Tibial artery (tissue), 4 donors: ENCODE results near the gene ELP1.

Experiments
- DNase-seq, 2 donors: peaks; one replicate each; pipeline ENCODE4 v3.0.0-alpha.2; 2019
- H3K27ac ChIP-seq, 2 donors: fragments of 200-600 bp; sonication (generic) in 1 of 2; 1 replicate in 1 of 2; 2 replicates in 1 of 2; pipeline ENCODE4 v1.5.1; 2018 to 2019; ENCODE audit warnings: mild to moderate bottlenecking in 1 of 2
- H3K27me3 ChIP-seq, 2 donors: fragments of 200-600 bp; sonication (generic) in 1 of 2; one replicate each; pipeline versions ENCODE4 v1.5.1 to v1.6.0; 2016 to 2019
- H3K36me3 ChIP-seq, 3 donors: fragments of 200-600 bp; sonication (generic) in 2 of 3; one replicate each; pipeline ENCODE4 v1.5.1; 2016 to 2019; ENCODE audit warnings: mild to moderate bottlenecking in 2 of 3
- H3K4me1 ChIP-seq, 4 donors: fragments of 200-600 bp; sonication (generic) in 2 of 4; 1 replicate in 3 of 4; 2 replicates in 1 of 4; pipeline ENCODE4 v1.5.1; 2016 to 2019
- H3K4me3 ChIP-seq, 2 donors: fragments of 200-600 bp; sonication (generic) in 1 of 2; 1 replicate in 1 of 2; 2 replicates in 1 of 2; pipeline ENCODE4 v1.5.1; 2018 to 2019; ENCODE audit warnings: mild to moderate bottlenecking in 2 of 2
- H3K9me3 ChIP-seq, 3 donors: fragments of 200-600 bp; sonication (generic) in 1 of 3; one replicate each; pipeline ENCODE4 v1.5.1; 2016 to 2019
- CTCF ChIP-seq, 2 experiments: fragments of 200-600 bp in 1 of 2; fragments of 450-650 bp in 1 of 2; IDR thresholded peaks; one replicate each; pipeline ENCODE4 v1.5.1; 2017 to 2019; ENCODE audit warnings: antibody characterized with exemption in 2 of 2, mild to moderate bottlenecking in 1 of 2, moderate library complexity in 1 of 2
- intact Hi-C: fragments of 100-400 bp; cut with DNase I; formaldehyde crosslinking; loops from one replicate; pipeline ENCODE4 v1.15.0; 2023; ENCODE audit warnings: low total_unique reads

ELP1 gene

GRCh38 chr9:108939975-108940374 is 6.1 kb upstream of the ELP1 start:
- Histone ChIP-seq H3K4me3 (no peak overlapping the region), H3K27me3 (no peaks in the 10 kb centered on the region), H3K36me3 (peaks cover 30 to 34% (median 30%) of the 10 kb centered on the region in 3 donors), H3K4me1 (peaks cover 0 to 9% (median 6%) of the 10 kb centered on the region in 4 donors), H3K27ac (no peak overlapping the region), H3K9me3 (no peaks in the 10 kb centered on the region)
- TF ChIP-seq CTCF (IDR thresholded peaks at IDR 0.05): no peak
- no peak for DNase-seq
- intact Hi-C loops: loop anchor here (10.0 kb wide), 2 partner anchors 75 to 175 kb away; partner anchors contain the start of genes CTNNAL1 and TMEM245

- Histone ChIP-seq H3K4me1 (peaks cover 0 to 19% (median 12%) of the 10 kb centered on the region in 4 donors), H3K9me3 (no peaks in the 10 kb centered on the region), H3K4me3 (no peak overlapping the region), H3K27me3 (no peaks in the 10 kb centered on the region), H3K36me3 (peaks cover 17 to 25% (median 17%) of the 10 kb centered on the region in 3 donors), H3K27ac (no peak overlapping the region)
- TF ChIP-seq CTCF (IDR thresholded peaks at IDR 0.05): no peak
- no peak for DNase-seq
- intact Hi-C loops: loop anchor here (10.0 kb wide), 2 partner anchors 77 to 177 kb away; partner anchors contain the start of genes CTNNAL1 and TMEM245
Observed at GRCh38 chr9:108937561-108938305, 3.8 kb upstream of the ELP1 start.

- intact Hi-C loops: loop anchor here (10.0 kb wide), 2 partner anchors 80 to 180 kb away; partner anchors contain the start of genes CTNNAL1 and TMEM245
- peaks cover 6 to 14% (median 7%) of the 10 kb centered on the region in 3 donors for H3K36me3 ChIP-seq
- H3K27me3 ChIP-seq: no peaks in the 10 kb centered on the region
- peak within 1 kb of the TSS; percentile 83 to 86 for H3K27ac ChIP-seq
- TF ChIP-seq CTCF (IDR thresholded peaks at IDR 0.05): no peak
- H3K4me3 ChIP-seq: peak within 1 kb of the TSS; percentile 71 to 76
- peaks cover 0 to 25% (median 18%) of the 10 kb centered on the region in 4 donors for H3K4me1 ChIP-seq
- H3K9me3 ChIP-seq: no peaks in the 10 kb centered on the region
- DNase-seq: peak; percentile 54 to 83
Observed at GRCh38 chr9:108934323-108934893, 484 bp upstream of the ELP1 start, which contains the start of gene ABITRAM. ABITRAM (plus strand) TSS chr9:108934400; CDS start chr9:108934487, 87 bp downstream.

- Histone ChIP-seq H3K4me1 (peaks cover 0 to 25% (median 18%) of the 10 kb centered on the region in 4 donors), H3K27me3 (no peaks in the 10 kb centered on the region), H3K36me3 (peaks cover 10 to 20% (median 10%) of the 10 kb centered on the region in 3 donors), H3K27ac (peak overlapping the region; percentile 83 to 86), H3K9me3 (no peaks in the 10 kb centered on the region), H3K4me3 (peak overlapping the region; percentile 71 to 76)
- no peak for TF ChIP-seq CTCF (IDR thresholded peaks at IDR 0.05)
- intact Hi-C loops: loop anchor here (10.0 kb wide), 2 partner anchors 82 to 182 kb away; partner anchors contain the start of genes CTNNAL1 and TMEM245
- no peak for DNase-seq
Observed at GRCh38 chr9:108933231-108933717, 650 bp downstream of the ELP1 start.

GRCh38 chr9:108928386-108928785 is 5.5 kb downstream of the ELP1 start:
- Histone ChIP-seq H3K36me3 (peaks cover 50 to 69% (median 55%) of the 10 kb centered on the region in 3 donors), H3K4me3 (no peak overlapping the region), H3K27me3 (no peaks in the 10 kb centered on the region), H3K27ac (no peak overlapping the region), H3K4me1 (peaks cover 0 to 12% (median 10%) of the 10 kb centered on the region in 4 donors), H3K9me3 (no peaks in the 10 kb centered on the region)
- no peak for TF ChIP-seq CTCF (IDR thresholded peaks at IDR 0.05)
- intact Hi-C loops: no loop called here
- DNase-seq: no peak
